Stimulated activated naive CD4-positive, alpha-beta T cell treated with Interleukin-2 at 50 U/mL for 16 hours (primary cell): ENCODE measurements around the gene SLC9C2.
"Not testable (repeated sequence)": the region's sequence is repeated elsewhere in the genome, so short reads cannot be mapped to it uniquely, and the experiment has no call there.

Experiments
- DNase-seq: peaks from one replicate; lab custom pipeline; 2025; lab: John Stamatoyannopoulos, UW

SLC9C2 gene, protein sequence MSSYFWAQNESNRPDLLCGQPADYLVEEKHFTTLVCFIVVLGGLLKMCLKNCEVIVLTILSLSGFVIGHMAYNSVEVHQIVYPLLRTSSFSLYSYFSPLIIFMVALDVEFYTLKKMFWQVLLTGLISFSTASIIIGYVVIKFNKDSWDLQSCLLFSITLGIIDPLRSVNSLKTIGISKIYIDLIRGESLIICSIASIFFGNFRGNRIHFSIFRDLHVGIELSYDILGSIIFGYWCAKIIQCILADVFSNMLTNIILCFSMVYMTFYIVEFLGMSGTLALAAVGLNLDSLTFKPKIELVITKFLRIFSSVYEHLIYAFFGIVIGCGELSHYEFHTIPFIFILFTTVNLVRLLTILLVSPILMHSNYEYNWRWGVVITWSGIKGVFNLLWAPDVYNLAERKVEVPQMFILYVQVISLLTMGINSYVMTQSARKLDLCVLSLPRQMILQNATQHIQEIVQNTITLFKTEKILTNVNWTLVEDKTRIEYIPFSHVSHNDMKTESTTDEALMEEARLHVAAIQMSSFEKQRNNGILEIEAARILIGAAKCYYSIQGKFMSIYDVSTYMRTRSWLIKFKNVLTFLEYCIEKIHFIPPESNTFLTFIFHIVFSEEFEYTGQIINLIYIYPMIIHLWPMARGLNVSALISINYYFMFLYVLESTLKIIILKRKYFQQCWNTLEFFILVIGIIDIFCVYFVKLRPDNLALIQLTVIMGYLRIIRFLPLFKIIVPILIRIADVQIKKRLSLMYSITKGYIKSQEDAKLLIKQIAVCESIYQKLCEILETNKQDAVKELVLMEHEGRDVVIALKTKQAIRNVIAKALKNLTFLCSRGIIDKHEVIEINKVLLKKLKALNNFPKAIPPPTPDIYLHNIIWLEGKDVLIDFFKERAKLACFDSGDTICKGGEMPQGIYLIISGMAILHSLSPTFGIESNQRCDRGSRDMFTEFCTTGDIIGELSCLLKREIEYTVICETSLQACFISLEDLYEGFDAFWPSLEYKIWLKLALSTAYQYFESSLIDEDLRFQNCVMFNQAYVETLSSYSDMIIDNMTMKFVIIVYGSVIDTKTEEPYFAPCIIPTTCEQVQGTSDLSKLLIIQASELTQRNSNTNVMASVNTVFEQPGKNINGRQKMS

DNA sequence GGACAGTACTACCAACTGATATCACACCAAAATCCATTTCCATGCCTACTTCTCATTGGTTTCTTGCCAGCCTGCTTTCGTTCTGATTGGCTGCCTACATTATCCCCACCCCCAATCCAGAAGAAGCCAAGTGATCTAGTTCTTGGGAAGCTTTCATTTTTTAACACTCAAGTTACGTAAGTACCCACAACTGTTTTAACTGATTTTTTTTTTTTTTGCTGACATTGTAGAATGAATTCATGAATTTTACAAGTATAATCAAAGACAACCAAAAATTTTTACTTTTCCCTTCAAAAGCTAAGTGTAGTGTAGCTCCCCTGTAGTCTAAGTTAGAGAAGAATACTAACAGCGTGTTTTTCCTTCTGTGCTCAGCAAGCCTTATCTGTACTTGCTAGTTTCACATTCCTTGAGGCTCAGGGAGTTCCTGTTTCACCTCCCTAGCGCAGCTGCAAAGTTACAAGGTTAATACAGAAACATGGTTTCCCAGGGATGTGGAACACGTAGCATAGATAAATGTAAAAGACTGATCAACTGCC is at the start of gene SLC9C2:
TSS of gene SLC9C2 (minus strand) at position 17 of the 536 bp plus-strand sequence. CDS start 1,296 bp downstream, outside the sequence.
- no peak for DNase-seq

DNA sequence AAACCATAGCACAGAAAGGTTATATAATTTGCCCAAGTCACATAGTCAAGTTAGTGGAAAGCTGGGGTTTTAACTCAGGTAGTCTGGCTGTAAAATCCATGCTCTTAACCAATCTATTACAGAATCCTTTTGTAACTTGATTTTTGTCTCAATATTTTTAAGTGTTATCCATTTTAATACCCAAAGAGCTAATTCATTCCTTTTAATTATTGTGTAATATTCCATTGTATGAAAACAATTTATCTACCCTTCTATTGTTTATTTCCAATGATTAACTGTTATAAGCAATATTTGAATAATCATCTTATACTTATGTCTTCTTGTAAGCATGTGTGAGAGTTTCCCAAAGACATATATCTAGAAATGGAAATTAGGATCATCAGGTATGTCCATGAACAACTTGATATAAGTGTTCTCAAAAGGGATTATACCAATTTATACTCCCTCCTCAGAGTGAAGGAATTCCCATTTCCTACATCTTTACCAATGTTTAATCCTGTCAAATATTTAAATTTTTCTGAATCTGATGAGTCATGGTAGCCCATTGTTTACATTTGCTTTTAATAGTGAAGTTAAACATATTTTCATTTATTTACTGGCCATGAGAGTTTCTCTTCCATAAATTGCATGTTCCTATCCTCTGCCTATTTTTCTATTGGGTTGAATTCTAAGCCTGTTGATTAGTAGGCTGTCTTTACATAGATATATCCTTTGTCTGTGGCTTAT is 46.2 kb upstream of the SLC9C2 start:
- no peak for DNase-seq

DNA sequence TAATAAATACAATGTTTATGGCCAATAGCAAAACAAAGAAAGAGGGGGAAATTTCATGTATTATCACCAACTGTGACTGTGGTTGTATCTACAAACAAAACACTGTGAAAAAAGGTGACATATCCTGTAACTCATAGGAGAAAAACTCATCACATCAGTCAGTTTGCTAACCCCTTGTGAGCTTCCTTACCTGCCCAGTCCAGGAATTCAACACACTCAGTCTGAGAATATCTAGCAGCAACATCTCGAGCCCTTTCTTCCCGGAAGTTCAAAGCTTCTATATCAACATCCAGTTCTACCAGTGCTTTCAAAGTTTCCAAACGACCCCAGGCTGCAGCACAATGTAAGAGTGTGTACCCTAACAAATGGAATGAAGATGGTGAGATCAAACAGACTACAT is 43.8 kb upstream of the SLC9C2 start:
- DNase-seq = no peak

DNA sequence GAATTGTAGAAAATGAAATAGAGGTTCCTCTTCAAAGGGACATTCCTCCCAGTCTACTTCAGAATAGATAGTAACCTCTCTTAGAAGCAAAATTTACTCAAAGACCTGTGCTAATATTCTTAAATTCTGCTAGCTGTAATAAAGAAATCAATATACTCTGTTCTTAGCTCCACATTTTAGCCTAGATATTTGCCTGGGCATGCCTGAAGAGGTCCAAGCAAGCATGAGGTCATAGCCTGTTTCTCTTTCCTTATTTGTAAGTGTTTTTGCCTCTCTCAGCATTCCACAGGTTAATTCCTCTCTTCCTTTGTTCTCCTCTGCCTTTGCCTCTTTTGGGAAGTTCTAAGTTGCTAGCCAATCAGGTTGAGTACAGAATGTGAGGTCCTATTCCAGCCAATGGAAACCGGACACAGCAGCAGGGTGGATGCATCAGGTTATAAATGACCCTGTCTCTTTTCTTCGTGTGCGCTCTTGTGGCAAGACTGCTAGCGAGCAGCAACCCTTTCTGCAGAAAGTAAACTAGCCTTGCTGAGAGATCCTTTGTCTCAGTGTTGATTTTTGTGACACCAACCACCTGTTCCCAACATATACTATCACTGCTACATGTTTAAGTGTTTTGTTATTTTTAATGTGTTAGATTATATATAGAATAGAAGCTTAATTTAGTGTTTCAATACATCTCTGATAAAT is 39.7 kb upstream of the SLC9C2 start:
- DNase-seq = not testable (repeated sequence)

DNA sequence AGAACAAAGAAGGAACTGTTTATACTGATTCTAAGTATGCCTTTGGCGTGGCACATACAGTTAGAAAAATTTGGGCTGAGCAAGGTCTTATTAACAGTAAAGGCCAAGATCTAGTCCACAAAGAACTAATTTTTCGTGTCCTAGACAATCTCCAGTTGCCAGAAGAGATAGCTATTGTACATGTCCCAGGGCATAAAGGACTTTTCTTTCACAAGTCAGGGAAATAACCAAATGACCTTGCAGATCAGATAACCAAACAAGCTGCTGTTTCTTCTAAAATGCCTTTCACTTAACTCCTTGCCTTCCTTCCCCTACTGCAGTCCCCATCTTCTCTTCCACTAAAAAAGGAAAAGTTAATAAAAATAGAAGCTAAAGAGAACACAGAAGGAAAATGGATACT is 36.2 kb upstream of the SLC9C2 start:
- DNase-seq = no peak

DNA sequence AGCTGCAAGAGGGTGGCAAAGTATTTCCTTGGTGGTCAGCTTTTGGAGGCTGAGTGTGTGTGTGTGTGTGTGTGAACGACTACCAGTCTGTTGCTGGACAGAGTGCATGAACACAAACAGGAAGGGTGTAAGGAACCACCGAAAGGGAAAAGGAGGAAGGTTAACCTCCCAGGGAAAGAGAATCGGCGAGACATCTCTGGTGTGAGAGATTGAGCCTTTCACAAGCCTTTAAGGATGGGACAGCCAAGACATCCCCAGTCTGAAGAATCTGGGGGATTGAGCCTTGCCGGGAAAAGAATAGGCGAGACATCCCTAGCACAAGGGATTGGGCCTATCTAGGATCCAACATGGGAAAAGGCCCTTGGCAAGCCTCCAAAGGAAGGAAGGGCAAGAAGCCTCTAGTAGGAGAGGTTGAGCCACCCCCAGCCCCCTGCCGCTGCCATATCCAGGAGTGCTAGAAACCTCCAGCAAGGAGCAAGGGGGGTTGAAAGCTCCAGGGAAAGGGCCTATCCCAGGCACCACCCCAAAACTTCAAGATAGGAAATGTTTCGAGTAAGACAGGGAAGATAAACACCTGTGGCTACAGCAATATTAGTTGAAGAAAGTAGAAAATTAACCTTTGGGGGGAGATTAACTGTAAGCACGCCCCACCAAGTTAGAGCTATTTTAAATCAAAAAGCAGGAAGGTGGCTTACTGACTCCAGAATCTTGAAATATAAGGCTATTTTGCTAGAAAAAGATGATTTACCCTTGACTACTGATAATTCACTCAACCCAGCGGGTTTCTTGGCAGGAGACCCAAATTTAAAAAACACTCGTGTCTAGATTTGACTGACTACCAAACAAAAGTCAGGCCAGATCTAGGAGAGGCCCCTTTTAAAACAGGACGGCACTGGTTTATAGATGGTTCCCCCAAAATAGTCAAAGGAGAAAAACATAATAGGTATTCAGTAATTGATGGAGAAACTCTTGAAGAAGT is 35.5 kb upstream of the SLC9C2 start:
- no peak for DNase-seq

DNA sequence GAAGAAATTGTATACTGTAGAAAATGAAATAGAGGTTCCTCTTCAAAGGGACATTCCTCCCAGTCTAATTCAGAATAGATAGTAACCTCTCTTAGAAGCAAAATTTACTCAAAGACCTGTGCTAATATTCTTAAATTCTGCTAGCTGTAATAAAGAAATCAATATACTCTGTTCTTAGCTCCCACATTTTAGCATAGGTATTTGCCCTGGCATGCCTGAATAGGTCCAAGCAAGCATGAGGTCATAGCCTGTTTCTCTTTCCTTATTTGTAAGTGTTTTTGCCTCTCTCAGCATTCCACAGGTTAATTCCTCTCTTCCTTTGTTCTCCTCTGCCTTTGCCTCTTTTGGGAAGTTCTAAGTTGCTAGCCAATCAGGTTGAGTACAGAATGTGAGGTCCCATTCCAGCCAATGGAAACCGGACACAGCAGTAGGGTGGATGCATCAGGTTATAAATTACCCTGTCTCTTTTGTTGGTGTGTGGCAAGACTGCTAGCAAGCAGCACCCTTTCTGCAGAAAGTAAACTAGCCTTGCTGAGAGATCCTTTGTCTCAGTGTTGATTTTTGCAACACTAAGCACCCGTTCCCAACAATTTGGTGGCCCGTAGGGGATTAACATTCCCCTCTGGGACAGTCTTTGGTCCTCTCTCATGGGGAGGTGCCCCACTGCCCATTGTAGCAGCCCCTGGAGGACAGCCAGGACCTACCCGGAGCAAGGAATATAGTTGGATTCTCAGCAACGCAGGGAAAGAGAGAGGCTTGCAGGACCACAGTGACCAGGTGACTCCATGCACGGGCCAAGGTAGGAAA is 34.6 kb upstream of the SLC9C2 start:
- not testable (repeated sequence) for DNase-seq

DNA sequence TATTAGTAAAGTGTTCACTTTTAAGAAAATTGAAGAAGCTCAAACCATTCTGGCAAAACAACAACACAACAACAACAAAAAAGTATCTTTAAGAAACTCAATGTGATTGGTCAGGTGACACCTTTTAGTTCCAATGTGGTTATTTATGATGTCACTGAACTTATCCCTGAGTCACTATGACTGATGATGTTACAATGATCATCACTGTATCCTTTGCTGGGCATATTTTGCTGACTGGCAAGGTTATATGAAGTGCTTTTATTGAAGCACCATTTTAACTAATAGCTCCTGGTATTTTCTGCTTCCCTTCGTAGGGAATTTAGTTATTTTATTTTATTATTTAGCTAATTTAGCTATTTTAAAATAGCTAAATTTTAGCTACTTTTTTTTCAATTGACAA is 32.2 kb upstream of the SLC9C2 start, which contains the start of gene TEX50:
TSS of gene TEX50 (plus strand) at position 223 of the 400 bp plus-strand sequence. CDS start 184 bp downstream, outside the sequence.
- no peak for DNase-seq

DNA sequence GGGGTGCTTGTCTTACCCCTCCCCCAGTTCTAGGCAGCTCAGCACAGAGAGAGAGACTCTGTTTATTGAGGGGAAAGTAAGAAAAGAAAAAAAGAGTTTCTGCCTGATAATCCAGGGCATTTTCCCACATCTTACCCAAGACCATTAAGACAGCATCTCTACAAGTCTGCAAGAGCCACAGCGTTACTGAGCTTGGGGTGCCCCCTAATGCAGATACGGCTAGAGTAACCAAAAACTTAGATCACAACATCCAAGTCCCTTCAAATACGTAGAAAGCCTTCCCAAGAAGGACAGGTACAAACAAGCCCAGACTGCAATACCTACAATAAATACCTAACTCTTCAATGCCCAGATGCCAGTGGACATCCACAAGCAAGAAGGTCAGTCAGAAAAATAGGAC is 26.0 kb upstream of the SLC9C2 start:
- DNase-seq = no peak

DNA sequence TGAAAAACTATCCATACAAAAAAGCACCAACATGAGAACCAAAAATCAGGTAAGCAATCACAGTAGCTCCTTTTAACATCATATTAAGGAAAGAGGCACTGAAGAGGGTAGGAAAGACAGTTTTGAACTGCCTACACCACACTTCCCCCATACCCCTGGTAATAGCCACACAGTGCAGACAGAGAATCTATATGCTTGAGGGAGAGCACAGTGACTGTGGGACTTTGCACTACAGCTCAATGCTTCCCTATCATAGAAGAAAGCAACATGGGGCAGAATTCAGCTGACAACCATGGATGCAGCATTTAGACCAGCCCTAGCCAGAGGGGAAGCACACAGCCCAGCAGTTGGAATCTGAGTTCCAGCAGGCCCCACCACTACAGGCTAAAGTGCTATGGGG is 24.4 kb upstream of the SLC9C2 start:
- DNase-seq = no peak

DNA sequence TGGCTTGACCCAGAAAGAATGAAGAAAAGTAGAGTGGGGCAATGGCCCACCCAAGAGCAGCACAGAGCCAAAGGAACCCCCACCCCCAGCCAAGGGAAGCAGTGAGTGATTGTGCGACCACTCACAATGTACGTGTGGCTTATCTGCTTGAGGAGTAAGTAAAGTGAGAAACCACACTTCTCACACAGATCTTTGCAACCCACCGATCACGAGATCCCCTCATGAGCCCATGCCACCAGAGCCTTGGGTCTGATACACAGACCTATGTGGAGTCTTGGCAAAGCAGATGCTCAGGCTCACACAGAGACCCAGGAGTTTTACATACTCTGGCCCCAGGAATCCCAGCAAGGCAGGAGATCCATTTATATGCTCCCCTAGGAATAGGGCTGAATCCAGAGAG is 14.0 kb upstream of the SLC9C2 start:
- DNase-seq = no peak

DNA sequence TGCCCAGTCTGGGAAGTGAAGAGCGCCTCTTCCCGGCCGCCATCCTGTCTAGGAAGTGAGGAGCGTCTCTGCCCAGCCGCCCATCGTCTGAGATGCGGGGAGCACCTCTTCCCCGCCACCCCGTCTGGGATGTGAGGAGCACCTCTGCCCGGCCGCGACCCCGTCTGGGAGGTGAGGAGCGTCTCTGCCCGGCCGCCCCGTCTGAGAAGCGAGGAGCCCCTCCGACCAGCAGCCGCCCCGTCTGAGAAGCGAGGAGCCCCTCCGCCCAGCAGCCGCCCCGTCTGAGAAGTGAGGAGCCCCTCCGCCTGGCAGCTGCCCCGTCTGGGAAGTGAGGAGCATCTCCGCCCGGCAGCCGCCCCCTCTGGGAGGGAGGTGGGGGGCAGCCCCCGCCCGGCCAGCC is 10.2 kb upstream of the SLC9C2 start:
- DNase-seq = not testable (repeated sequence)

DNA sequence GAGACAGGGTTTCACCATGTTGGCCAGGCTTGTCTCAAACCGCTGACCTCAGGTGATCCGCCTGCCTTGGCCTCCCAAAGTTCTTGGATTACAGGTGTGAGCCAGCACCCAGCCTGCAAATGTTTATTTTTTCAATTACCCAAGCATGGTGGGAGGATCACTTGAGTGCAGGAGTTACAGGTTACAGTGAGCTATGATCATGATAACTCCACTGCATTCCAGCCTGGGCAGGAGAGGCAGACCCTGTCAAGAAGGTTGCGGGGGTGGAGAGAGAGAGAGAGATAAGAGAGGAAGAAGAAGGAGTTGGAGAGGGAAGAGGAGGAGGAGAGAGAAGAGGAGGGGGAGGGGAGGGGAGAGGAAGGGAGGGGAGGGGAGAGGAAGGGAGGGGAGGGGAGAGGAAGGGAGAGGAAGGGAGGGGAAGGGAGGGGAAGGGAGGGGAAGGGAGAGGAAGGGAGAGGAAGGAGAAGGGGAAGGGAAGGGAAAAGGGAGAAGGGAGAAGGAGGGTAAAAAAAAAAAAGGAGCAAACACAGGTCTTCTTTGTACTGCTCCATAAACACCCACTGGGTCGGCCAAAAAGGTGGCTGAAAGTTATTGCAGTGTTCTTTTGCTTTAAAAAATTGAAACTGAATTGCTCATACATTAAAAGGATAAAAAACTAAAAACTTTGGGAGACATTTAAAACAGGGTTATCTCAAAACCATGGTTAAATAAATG is 5.8 kb upstream of the SLC9C2 start:
- DNase-seq = no peak

DNA sequence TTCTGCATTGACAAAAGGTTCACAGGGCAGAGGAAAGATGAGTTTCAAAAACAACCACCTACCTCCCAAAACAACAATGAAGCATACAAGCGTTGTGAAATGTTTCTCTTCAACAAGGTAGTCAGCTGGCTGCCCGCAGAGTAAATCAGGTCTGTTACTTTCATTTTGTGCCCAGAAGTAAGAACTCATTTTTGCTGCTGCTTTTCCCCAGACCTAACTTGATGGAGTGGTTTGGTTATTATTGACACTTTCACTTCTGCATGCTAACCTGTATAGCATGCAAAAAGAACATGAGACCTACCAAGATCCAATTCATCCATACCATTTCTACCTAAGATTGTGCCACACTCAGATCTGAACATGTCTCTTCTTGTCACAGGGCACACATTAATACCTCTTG is 1.3 kb downstream of the SLC9C2 start:
- DNase-seq = no peak

DNA sequence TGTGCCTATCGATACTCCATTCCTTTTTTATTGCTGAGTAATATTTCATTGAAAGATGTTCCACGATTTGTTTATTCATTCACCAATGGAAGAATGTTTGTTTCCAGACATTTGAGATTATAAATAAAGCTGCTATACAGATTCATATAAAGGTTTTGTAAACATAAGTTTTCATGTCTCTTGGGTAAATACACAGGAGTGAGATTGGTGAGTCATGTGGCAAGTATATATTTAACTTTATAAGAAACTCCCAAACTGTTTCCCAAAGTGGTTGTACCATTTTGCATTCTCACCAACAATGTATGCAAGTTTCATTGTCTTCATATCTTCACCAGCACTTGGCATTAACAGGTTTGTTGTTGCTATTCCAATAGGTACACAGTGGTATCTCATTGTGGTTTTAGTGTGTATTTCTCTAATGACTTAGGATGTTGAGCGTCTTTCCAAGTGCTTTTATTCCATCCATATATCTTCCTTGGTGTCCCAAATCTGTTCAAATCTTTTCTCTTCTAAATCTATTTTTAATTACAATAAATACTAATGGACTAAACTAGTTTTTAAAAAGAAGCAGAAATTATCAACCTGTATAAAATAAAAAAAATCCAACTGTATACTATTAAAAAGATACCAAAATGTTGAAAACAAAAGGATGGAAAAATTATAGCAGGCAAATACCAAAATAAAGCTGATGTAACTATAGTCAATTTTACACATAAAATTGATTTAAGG is 6.6 kb downstream of the SLC9C2 start:
- no peak for DNase-seq

DNA sequence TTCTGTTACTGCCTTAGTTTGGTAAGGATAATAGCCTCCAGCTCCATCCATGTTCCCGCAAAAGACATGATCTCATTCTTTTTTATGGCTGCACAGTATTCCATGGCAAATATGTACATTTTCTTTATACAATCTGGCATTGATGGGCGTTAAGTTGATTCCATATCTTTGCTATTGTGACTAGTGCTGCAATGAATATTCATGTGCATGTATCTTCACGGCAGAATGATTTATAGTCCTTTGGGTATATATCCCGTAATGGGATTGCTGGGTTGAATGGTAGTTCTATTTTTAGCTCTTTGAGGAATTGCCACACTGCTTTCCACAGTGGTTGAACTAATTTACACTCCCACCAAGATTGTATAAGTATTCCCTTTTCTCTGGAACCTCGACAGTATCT is 11.7 kb downstream of the SLC9C2 start:
- not testable (repeated sequence) for DNase-seq

DNA sequence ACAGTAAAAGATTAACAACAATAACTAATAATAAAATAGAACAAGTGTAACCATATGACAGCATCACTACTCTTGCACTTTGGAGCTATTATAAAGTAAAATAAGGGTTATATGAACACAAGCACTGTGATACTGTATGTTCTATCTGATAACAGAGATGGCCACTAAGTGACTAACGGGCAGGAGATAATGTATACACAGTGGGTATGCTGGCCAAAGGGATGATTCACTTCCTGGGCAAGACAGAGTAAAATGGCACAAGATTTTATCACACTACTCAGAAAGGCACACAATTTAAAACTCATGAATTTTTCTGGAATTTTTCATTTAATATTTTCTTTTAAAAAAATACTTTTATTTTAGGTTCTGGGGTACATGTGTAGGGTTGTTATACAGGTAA is 12.3 kb downstream of the SLC9C2 start:
- DNase-seq = no peak
